GM12878 (cell line): ENCODE measurements around the gene MYO15A. TPM values are rescaled to one million over a fixed set of nuclear protein-coding genes. Genes with fewer than 3 reads are reported as not detected.

Experiments used
- ATAC-seq: fragments of 200-7000 bp; cut with Tn5 transposase; 3 replicates; pipeline ENCODE4 v1.9.1; 2020; ENCODE audit warnings: mild to moderate bottlenecking, moderate library complexity
- BruUV-seq: library from RNA; stranded (reverse); fragments of 400-500 nt; replicated peaks from 2 replicates; lab custom pipeline; 2021; lab: Mats Ljungman, UMichigan
- CTCF ChIA-PET: fragments of 300-600 bp; sonication (Branson Sonifier 250); formaldehyde crosslinking; extraction: SDS; loops from one replicate; lab custom pipeline; 2021; ENCODE audit warnings: inconsistent platforms; lab: Yijun Ruan, JAX
- POLR2A ChIA-PET: fragments of 350-600 bp; formaldehyde crosslinking; extraction: SDS; loops from one replicate; lab custom pipeline; 2021; ENCODE audit warnings: inconsistent platforms; lab: Charles Lee
- RAD21 ChIA-PET: fragments of 300-600 bp; sonication (Branson Sonifier 250); formaldehyde crosslinking; loops from one replicate; lab custom pipeline; 2023; ENCODE audit warnings: antibody characterized with exemption; ENCODE audit not compliant: unreplicated experiment; lab: Charles Lee
- SMC1A ChIA-PET: fragments of 300-600 bp; sonication (Branson Sonifier 250); formaldehyde crosslinking; loops from one replicate; lab custom pipeline; 2023; ENCODE audit not compliant: unreplicated experiment, uncharacterized antibody; lab: Charles Lee
- DNase-seq: peaks from one replicate; pipeline ENCODE4 v3.0.0-alpha.2; 2011; ENCODE audit warnings: low read depth, low spot score
- FAIRE-seq: peaks from 3 replicates; lab custom pipeline; 2011; peaks lifted over from hg19 to GRCh38; lab: Jason Lieb, UNC
- H2AFZ ChIP-seq: 2 replicates; pipeline ENCODE4 v1.6.0; 2011; ENCODE audit warnings: low read depth, low read length, control low read depth; ENCODE audit not compliant: control insufficient read depth
- H3K27ac ChIP-seq: 2 replicates; pipeline ENCODE4 v1.5.1; 2011; ENCODE audit warnings: control low read depth; ENCODE audit not compliant: control insufficient read depth, insufficient read depth
- H3K27me3 ChIP-seq, 2 experiments: replicated peaks in 1 of 2; 2 replicates each; pipeline versions ENCODE4 v1.6.0 to v1.6.1; 2011; ENCODE audit warnings: low read length in 1 of 2; ENCODE audit not compliant: control insufficient read depth in 2 of 2, insufficient read depth in 2 of 2
- H3K36me3 ChIP-seq, 2 experiments: 2 replicates each; pipeline ENCODE4 v1.5.1; 2011; ENCODE audit warnings: low read length in 1 of 2; ENCODE audit not compliant: control insufficient read depth in 2 of 2, insufficient read depth in 2 of 2
- H3K4me1 ChIP-seq: 2 replicates; pipeline ENCODE4 v1.6.1; 2011; ENCODE audit warnings: mild to moderate bottlenecking, low read length, moderate library complexity, mixed read lengths; ENCODE audit not compliant: control insufficient read depth, insufficient read depth
- H3K4me2 ChIP-seq: 2 replicates; pipeline ENCODE4 v1.6.0; 2011; ENCODE audit warnings: control low read depth; ENCODE audit not compliant: control insufficient read depth, insufficient read depth
- H3K4me3 ChIP-seq: fragments of 200-600 bp; sonication (generic); 2 replicates; pipeline ENCODE4 v1.5.1; 2016
- H3K79me2 ChIP-seq: 2 replicates; pipeline ENCODE4 v1.6.0; 2011; ENCODE audit warnings: low read length; ENCODE audit not compliant: control insufficient read depth, insufficient read depth
- H3K9ac ChIP-seq: 2 replicates; pipeline ENCODE4 v1.8.0; 2011; ENCODE audit warnings: low read length, control low read depth, mixed read lengths; ENCODE audit not compliant: control insufficient read depth, insufficient read depth
- H3K9me3 ChIP-seq: replicated peaks from 3 replicates; pipeline ENCODE4 v1.5.1; 2011; ENCODE audit warnings: mild to moderate bottlenecking, low read length; ENCODE audit not compliant: control insufficient read depth, insufficient read depth
- H4K20me1 ChIP-seq: 2 replicates; pipeline ENCODE4 v1.6.0; 2011; ENCODE audit not compliant: control insufficient read depth, insufficient read depth
- CREB1 ChIP-seq: IDR thresholded peaks from 2 replicates; pipeline ENCODE4 v1.6.1; 2012; ENCODE audit warnings: low read depth, mild to moderate bottlenecking, inconsistent platforms
- DPF2 ChIP-seq: fragments of 450-650 bp; IDR thresholded peaks from 2 replicates; pipeline ENCODE4 v1.6.1; 2017; ENCODE audit warnings: mild to moderate bottlenecking
- E2F4 ChIP-seq: IDR thresholded peaks from 2 replicates; pipeline ENCODE4 v1.6.1; 2012; ENCODE audit warnings: low read depth, low read length, improper control_type of control experiment
- EGR1 ChIP-seq, 2 experiments: IDR thresholded peaks; 1 replicate in 1 of 2; 2 replicates in 1 of 2; pipeline ENCODE4 v1.6.1; 2011 to 2012; ENCODE audit warnings: low read depth in 2 of 2, low read length in 2 of 2, borderline replicate concordance in 1 of 2, mild to moderate bottlenecking in 1 of 2, moderate library complexity in 1 of 2
- FOXM1 ChIP-seq: IDR thresholded peaks from 2 replicates; pipeline ENCODE4 v1.6.1; 2012; ENCODE audit warnings: low read depth, mild to moderate bottlenecking, inconsistent platforms, low read length, moderate library complexity
- GABPA ChIP-seq: IDR thresholded peaks from 2 replicates; pipeline ENCODE4 v1.6.1; 2014; ENCODE audit warnings: antibody characterized with exemption, low read depth, mild to moderate bottlenecking, inconsistent platforms
- GATAD2B ChIP-seq: fragments of 450-650 bp; conservative IDR thresholded peaks from 2 replicates; pipeline ENCODE4 v1.6.1; 2017; ENCODE audit warnings: low read depth, mild to moderate bottlenecking, moderate library complexity
- HDGF ChIP-seq: fragments of 450-650 bp; IDR thresholded peaks from 2 replicates; pipeline ENCODE4 v1.6.1; 2016; ENCODE audit warnings: antibody characterized with exemption
- IKZF1 ChIP-seq: fragments of 450-650 bp; conservative IDR thresholded peaks from 2 replicates; pipeline ENCODE4 v1.6.1; 2017; ENCODE audit warnings: antibody characterized with exemption, mild to moderate bottlenecking
- MTA3 ChIP-seq: IDR thresholded peaks from 2 replicates; pipeline ENCODE4 v1.6.1; 2012; ENCODE audit warnings: low read length, inconsistent platforms, borderline replicate concordance
- NBN ChIP-seq: fragments of 450-650 bp; IDR thresholded peaks from 2 replicates; pipeline ENCODE4 v1.6.1; 2016
- NR2C1 ChIP-seq: fragments of 450-650 bp; IDR thresholded peaks from 2 replicates; pipeline ENCODE4 v1.6.1; 2017; ENCODE audit warnings: antibody characterized with exemption, mild to moderate bottlenecking, moderate library complexity
- PML ChIP-seq: IDR thresholded peaks from 2 replicates; pipeline ENCODE4 v1.6.1; 2012; ENCODE audit warnings: low read length, inconsistent platforms
- POU2F2 ChIP-seq: IDR thresholded peaks from 3 replicates; pipeline ENCODE4 v1.6.1; 2011; ENCODE audit warnings: low read depth, mild to moderate bottlenecking, low read length, borderline replicate concordance
- RFX5 ChIP-seq: IDR thresholded peaks from 2 replicates; pipeline ENCODE4 v1.6.1; 2011; ENCODE audit warnings: low read depth, low read length, improper control_type of control experiment
- SPI1 ChIP-seq: IDR thresholded peaks from 2 replicates; pipeline ENCODE4 v1.6.1; 2011; ENCODE audit warnings: low read depth, mild to moderate bottlenecking, low read length, moderate library complexity, borderline replicate concordance; ENCODE audit not compliant: insufficient read depth
- ZBTB11 ChIP-seq: fragments of 450-650 bp; formaldehyde crosslinking; IDR thresholded peaks from 2 replicates; pipeline ENCODE4 v1.5.0; 2022; ENCODE audit warnings: mild to moderate bottlenecking, missing genetic modification characterization
- ZNF24 ChIP-seq: fragments of 450-650 bp; IDR thresholded peaks from 2 replicates; pipeline ENCODE4 v1.6.1; 2017; ENCODE audit warnings: antibody characterized with exemption, mild to moderate bottlenecking
- WGBS: methylation state at CpG from one replicate; pipeline ENCODE4 v1.1.6; 2016; ENCODE audit warnings: low lambda C conversion rate; ENCODE audit not compliant: insufficient replicate concordance, insufficient coverage; ENCODE audit errors: missing lambda C conversion rate; 5-methylcytosine and 5-hydroxymethylcytosine counted together
- in situ Hi-C: fragments of 300-500 bp; cut with MboI; formaldehyde crosslinking; loops from 9 replicates; pipeline ENCODE4 v1.14.3; 2018; ENCODE audit warnings: mixed read lengths
- intact Hi-C: fragments of 100-400 bp; cut with micrococcal nuclease; formaldehyde crosslinking; loops from one replicate; pipeline ENCODE4 v1.14.2; 2022; ENCODE audit not compliant: unreplicated experiment
- polyA plus RNA-seq, 11 experiments: library from polyadenylated mRNA; depleted of rRNA in 4 of 11; unstranded in 6 of 11; stranded (reverse) in 5 of 11; fragments of >200 nt; fragmentation: Nextera tagmentation in 4 of 11; fragmentation: Illumina TruSeq in 1 of 11; extraction: Ambion mirVana in 4 of 11; extraction: Trizol in 1 of 11; gene quantifications; 1 replicate in 1 of 11; 2 replicates in 10 of 11; pipeline versions ENCODE4 v1.2.1 to v1.2.3, GENCODE V29; 2011 to 2016; ENCODE audit warnings: inconsistent platforms in 2 of 11, missing spikeins in 2 of 11, low read depth in 1 of 11
- total RNA-seq, 4 experiments: library from RNA; depleted of rRNA in 3 of 4; stranded (reverse); fragments of >200 nt in 3 of 4; fragmentation: Illumina TruSeq in 1 of 4; extraction: Trizol in 1 of 4; gene quantifications; 2 replicates each; pipeline versions ENCODE4 v1.2.1 to v1.2.3, GENCODE V29; 2013 to 2021

Gene MYO15A
- total and polyA plus RNA-seq, 10 of the 15 experiments (the other 5 are each of a cell fraction or from before 2014, with no cell fraction given): 0.03 to 0.77 (median 0.21) TPM; not detected in 4

GRCh38 chr17:18158022-18158600, 49.6 kb downstream of the MYO15A start:
- POLR2A ChIA-PET: interaction anchor here (0.6 to 1.1 kb wide), 4 partner anchors 12 to 28 kb away, joined by 3 to 9 read pairs (median 4); no protein-coding TSS in a partner anchor
- RAD21 ChIA-PET: interaction anchor here (0.9 to 1.0 kb wide), 3 partner anchors 10 to 25 kb away, joined by 3 to 9 read pairs (median 4); partner anchors contain the start of gene ALKBH5
- TF ChIP-seq FOXM1 (no peak), CREB1 (peak; percentile 92), GABPA (no peak), IKZF1 (0 out of 2 replicates have a peak, but pooled peaks have one; percentile 16), DPF2 (peak; percentile 13; the same call in 1 of the 2 replicates), NR2C1 (0 out of 2 replicates have a peak, but pooled peaks have one; percentile 23), EGR1 (IDR thresholded peaks at IDR 0.05; ENCODE audit: borderline replicate concordance in 1 of 2, low read depth in 2 of 2, low read length in 2 of 2) (peak in 1 of 2 experiments; percentile 92; a peak in 2 of 3 replicates), E2F4 (no peak), SPI1 (0 out of 2 replicates have a peak, but pooled peaks have one; percentile 27), GATAD2B (peak; percentile 14; the same call in 1 of the 2 replicates), RFX5 (peak; percentile 19; the same call in 1 of the 2 replicates), MTA3 (no peak), ZNF24 (no peak), ZBTB11 (CRISPR knock-in tag) (no peak), PML (no peak), HDGF (peak; percentile 94), POU2F2 (no peak), NBN (peak; percentile 52; the same call in 1 of the 2 replicates)

More at GRCh38 chr17:18158022-18158600, 49.6 kb downstream of the MYO15A start:
- FAIRE-seq: peak; percentile 41
- Histone ChIP-seq H3K9ac (peak overlapping the region; percentile 56), H3K9me3 (no peaks in the 10 kb centered on the region), H4K20me1 (no peaks in the 10 kb centered on the region), H3K4me1 (peaks cover 41% of the 10 kb centered on the region), H3K79me2 (no peaks in the 10 kb centered on the region), H3K4me3 (peak overlapping the region; percentile 65; the same call in 1 of the 2 replicates), H2AFZ (peak overlapping the region; percentile 68), H3K27me3 (no peaks in the 10 kb centered on the region), H3K36me3 (no peaks in the 10 kb centered on the region), H3K27ac (no peak overlapping the region; the same call in 1 of the 2 replicates), H3K4me2 (peak overlapping the region; percentile 94)
- BruUV-seq: no TSS peak
- ATAC-seq: peak; percentile 79
- CTCF ChIA-PET: interaction anchor here (0.8 to 1.3 kb wide), 3 partner anchors 12 to 28 kb away, joined by 3 to 6 read pairs (median 3); no protein-coding TSS in a partner anchor
- 4% methylated on average over 25 of the region's 26 CpGs for WGBS
- in situ Hi-C loops: no loop called here
- DNase-seq: peak; percentile 68
- intact Hi-C loops: no loop called here
- SMC1A ChIA-PET: interaction anchor here (1.0 kb wide), 1 partner anchor 25 kb away, joined by 3 read pairs; the partner anchor contains the start of gene ALKBH5
